GM18951 (cell line): Measurements from ENCODE around the gene GATD1.

Source experiments
- POLR2A ChIP-seq: IDR thresholded peaks from 4 replicates; pipeline ENCODE4 v1.6.1; 2011; ENCODE audit warnings: mild to moderate bottlenecking; ENCODE audit not compliant: insufficient read length, insufficient read depth; ENCODE audit errors: extremely low read depth
- in situ Hi-C: fragments of 300-500 bp; cut with MboI; formaldehyde crosslinking; loops from one replicate; pipeline ENCODE4 v1.12.0; 2022; ENCODE audit warnings: low sequenced_read_pairs, mixed read lengths, inconsistent platforms; ENCODE audit not compliant: unreplicated experiment

GATD1 gene, protein sequence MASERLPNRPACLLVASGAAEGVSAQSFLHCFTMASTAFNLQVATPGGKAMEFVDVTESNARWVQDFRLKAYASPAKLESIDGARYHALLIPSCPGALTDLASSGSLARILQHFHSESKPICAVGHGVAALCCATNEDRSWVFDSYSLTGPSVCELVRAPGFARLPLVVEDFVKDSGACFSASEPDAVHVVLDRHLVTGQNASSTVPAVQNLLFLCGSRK

DNA sequence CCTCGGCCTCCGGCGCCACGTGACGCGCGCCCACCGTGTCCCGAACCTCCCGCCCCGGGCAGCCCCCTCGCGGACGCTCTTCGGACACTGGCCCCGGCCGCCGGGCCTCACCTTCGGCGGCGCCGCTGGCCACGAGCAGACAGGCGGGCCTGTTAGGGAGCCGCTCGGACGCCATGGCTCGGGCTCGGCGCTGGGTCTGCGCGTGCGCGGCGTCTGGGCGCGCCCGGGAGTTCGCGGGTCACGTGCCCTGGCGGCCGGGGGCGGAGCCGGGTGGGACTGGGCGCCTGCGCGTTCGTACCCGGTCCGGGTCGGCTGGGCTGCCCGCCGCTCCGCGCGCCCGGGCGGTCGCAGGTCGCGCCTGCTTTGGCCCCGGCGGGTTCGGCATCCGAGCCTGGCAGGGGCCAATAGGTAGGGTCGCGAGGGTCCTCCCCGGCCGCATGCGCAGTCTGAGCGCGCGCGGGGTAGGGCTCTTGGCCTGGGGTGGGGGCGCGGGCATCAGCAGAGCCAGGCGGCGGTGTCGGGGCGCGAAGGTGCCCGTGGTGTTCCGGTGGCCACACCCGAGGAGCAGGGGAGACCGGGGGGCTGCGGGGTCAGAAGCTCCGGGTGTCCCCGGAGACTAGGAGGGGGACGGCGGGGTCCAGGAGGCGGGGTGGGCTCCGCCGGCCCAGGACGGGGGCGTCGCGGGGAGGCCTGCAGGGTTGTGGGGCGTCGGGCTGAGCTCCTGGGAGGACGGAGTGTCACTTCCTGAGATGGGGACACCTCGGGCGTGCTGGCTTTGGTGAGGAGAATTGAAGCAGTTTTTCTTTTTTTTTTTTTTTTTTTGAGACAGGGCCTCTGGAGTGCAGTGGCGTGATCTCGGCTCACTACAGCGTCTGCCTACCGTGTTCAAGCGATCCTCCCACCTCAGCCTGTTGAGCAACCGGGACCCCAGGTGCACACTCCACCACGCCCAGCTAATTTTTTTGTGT lies at the start of gene GATD1:
GATD1 (minus strand) TSS at position 200 of the 968 bp plus-strand sequence; CDS start at position 175, 25 bp downstream.
- in situ Hi-C loops, result no loop called here
- peak; percentile 99 for TF ChIP-seq POLR2A

GRCh38 chr11:826836-827145 lies 49.5 kb upstream of the GATD1 start:
- in situ Hi-C loops, result no loop called here
- TF ChIP-seq POLR2A, result no peak

GRCh38 chr11:826227-826621 lies 48.9 kb upstream of the GATD1 start:
- in situ Hi-C loops, result no loop called here
- TF ChIP-seq POLR2A, result no peak

DNA sequence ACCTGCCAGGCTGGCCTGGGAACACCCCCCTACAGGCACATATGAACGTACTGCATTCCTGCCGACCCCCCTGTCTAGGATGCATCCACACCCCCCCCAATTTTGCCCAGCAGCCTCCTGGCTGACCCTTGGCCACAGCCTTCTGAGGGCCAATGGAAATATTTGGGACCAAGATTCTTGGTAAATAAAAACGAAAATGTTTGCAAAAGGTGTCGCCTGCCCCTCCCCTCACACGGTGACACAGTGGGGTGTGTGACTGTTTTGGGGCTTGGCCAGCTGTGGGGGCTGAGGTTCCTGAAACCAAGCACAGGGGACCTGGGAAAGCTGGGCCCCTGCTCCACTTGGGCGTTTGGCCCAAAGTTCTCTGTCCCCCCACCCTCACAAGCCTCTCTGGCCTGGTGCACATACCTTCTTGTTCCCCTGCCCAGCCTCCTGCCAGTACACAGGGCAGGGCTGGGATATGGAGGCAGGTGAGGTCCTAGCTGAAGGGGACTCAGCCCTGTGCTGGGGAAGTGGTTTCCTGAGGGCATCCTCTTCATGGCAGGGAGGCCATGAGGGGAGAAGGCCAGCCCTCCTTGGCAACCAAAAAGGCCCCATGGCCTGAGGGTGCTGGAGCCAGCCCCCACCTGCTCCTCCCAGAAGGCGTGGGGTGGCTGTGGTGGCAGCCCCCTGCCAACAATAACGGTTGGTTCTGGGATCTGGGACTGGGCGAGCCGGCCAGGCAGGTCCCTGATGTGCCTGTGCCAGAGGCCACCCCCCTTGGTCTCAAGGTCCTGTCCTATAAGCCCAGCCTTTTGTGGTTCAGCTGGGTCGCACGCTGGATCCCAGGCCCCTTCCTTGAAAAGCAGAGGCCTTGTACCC lies 48.3 kb upstream of the GATD1 start:
- TF ChIP-seq POLR2A, result no peak
- in situ Hi-C loops, result no loop called here

DNA sequence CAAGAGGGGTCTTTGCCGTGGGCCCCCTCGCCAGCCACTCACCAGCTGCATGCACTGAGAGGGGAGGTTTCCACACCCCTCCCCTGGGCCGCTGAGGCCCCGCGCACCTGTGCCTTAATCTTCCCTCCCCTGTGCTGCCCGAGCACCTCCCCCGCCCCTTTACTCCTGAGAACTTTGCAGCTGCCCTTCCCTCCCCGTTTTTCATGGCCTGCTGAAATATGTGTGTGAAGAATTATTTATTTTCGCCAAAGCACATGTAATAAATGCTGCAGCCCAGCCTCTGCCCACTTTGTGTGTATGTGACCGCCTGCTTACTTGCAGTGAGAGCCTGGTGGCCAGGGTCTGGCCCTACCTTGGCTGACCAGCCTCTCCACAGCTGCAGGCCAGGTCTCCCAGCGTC lies 47.7 kb upstream of the GATD1 start:
- no peak for TF ChIP-seq POLR2A
- in situ Hi-C loops, result no loop called here

GRCh38 chr11:824292-824880 lies 47.1 kb upstream of the GATD1 start:
- TF ChIP-seq POLR2A, result no peak
- in situ Hi-C loops, result no loop called here

DNA sequence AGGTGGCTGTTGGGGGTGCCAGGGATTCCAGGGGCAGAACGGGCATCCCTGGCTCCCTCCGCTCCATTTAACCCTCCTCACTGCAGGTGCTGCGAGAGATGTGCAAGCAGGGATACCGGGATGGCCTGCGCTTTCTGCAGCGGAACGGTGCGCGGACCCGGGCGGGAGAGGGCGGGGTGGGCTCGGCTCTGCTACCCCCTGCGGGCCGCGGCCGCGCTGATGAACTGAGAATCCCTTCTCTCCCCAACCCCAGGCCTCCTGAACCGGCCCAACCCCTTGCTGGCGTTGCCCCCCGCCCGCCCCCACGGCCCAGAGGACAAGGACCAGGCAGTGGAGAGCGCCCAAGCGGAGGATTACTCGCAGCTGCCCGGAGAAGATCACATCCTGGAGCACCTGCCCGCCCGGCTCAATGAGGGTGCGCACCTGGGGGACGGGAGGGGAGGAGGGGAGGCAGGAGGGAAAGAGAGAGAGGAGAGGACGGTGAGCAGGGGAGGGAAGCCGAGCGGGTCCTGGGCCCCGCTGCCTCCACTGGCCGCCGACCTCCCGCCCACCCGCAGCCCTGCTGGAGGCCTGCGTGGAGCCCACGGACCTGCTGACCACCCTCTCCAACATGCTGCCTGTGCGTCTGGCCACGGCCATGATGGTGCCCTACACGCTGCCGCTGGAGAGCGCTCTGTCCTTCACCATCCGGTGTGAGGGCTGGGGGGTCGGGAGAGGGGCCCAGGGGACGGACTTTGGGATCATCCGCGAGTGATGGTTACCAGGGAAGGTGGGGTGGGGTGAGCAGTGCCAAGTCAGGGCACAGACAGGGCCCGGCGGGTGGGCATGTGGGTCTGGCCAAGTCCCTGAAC lies 46.4 kb upstream of the GATD1 start:
- in situ Hi-C loops, result no loop called here

DNA sequence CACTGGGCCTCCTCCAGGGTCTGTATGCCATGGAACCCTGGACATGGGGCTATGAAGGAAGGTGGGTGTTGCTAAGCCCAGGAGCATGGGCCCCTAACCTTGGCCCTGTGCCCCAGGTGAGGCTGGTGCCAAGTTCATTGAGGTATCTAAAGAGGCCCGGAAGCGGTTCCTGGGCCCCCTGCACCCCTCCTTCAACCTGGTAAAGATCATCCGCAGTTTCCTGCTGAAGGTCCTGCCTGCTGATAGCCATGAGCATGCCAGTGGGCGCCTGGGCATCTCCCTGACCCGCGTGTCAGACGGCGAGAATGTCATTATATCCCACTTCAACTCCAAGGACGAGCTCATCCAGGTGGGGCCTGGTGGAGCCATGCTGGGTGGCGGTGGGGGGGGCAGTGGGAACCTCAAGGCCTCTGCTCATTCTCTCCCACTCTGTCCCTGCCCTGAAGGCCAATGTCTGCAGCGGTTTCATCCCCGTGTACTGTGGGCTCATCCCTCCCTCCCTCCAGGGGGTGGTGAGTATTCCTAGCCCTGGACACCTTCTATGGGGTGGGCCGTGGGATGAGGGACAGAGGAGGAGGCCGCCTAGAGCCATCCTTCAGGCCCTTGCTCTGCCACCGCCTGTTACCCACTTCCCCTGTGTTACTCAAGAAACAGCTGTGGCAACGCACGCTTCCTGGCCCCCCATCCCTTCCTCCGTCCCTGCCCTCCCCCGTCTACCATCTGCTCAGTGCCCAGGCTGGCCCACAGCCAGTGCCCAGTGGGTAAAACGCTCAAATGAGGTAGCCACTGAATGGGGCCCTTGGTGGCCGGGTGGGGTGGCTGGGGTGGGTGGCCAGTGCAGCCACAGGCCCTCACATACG lies 44.5 kb upstream of the GATD1 start:
- in situ Hi-C loops, result no loop called here
- TF ChIP-seq POLR2A, result no peak

More for the DNA sequence above, 46.4 kb upstream of the GATD1 start:
- TF ChIP-seq POLR2A, result no peak

GRCh38 chr11:820655-821511 lies 43.6 kb upstream of the GATD1 start:
- no peak for TF ChIP-seq POLR2A
- in situ Hi-C loops, result no loop called here

- in situ Hi-C loops, result no loop called here
These were observed 42.8 kb upstream of the GATD1 start for GRCh38 chr11:819943-820649.

More at GRCh38 chr11:819943-820649, 42.8 kb upstream of the GATD1 start:
- TF ChIP-seq POLR2A, result peak; percentile 14
